MM.1S (cell line): ENCODE results near the gene RTF1.

ENCODE experiments used
- DNase-seq: peaks from one replicate; pipeline ENCODE4 v3.0.0-alpha.2; 2015
- H2AFZ ChIP-seq: fragments of 300-600 bp; sonication (generic); 2 replicates; pipeline ENCODE4 v1.6.0; 2016; ENCODE audit warnings: antibody characterized with exemption, low read length
- H3F3A ChIP-seq: fragments of 300-600 bp; sonication (generic); 2 replicates; pipeline ENCODE4 v1.6.1; 2016; ENCODE audit warnings: mild to moderate bottlenecking, antibody characterized with exemption, low read length, moderate library complexity, mixed read lengths; ENCODE audit not compliant: insufficient read depth
- H3K27ac ChIP-seq: fragments of 300-600 bp; sonication (generic); 2 replicates; pipeline ENCODE4 v1.5.1; 2016; ENCODE audit warnings: mild to moderate bottlenecking, low read length
- H3K27me3 ChIP-seq: fragments of 300-600 bp; sonication (generic); replicated peaks from 2 replicates; pipeline ENCODE4 v1.6.0; 2016; ENCODE audit warnings: low read length; ENCODE audit not compliant: insufficient read depth
- H3K36me3 ChIP-seq: fragments of 300-600 bp; sonication (generic); replicated peaks from 2 replicates; pipeline ENCODE4 v1.6.1; 2016; ENCODE audit warnings: mild to moderate bottlenecking, low read length, mixed read lengths; ENCODE audit not compliant: insufficient read depth
- H3K4me1 ChIP-seq: fragments of 300-600 bp; sonication (generic); 2 replicates; pipeline ENCODE4 v1.6.1; 2016; ENCODE audit warnings: low read length, mixed read lengths
- H3K4me2 ChIP-seq: fragments of 300-600 bp; sonication (generic); 2 replicates; pipeline ENCODE4 v1.6.0; 2016; ENCODE audit warnings: low read depth, low read length
- H3K4me3 ChIP-seq: fragments of 300-600 bp; sonication (generic); 2 replicates; pipeline ENCODE4 v1.5.1; 2016; ENCODE audit warnings: low read length, mixed read lengths
- H3K79me2 ChIP-seq: fragments of 300-600 bp; sonication (generic); 2 replicates; pipeline ENCODE4 v1.6.1; 2016; ENCODE audit warnings: mixed run types, low read length, mixed read lengths
- H3K9ac ChIP-seq: fragments of 300-600 bp; sonication (generic); 2 replicates; pipeline ENCODE4 v1.6.1; 2016; ENCODE audit warnings: low read length, mixed read lengths
- H3K9me2 ChIP-seq: fragments of 300-600 bp; sonication (generic); replicated peaks from 2 replicates; pipeline ENCODE4 v1.6.1; 2016; ENCODE audit warnings: mild to moderate bottlenecking, low read length, mixed read lengths; ENCODE audit not compliant: insufficient read depth
- H3K9me3 ChIP-seq: fragments of 300-600 bp; sonication (generic); replicated peaks from 2 replicates; pipeline ENCODE4 v1.6.1; 2016; ENCODE audit warnings: mild to moderate bottlenecking, low read length, mixed read lengths; ENCODE audit not compliant: insufficient read depth
- H4K20me1 ChIP-seq: fragments of 300-600 bp; sonication (generic); 2 replicates; pipeline ENCODE4 v1.6.1; 2016; ENCODE audit warnings: mild to moderate bottlenecking, low read length, moderate library complexity, mixed read lengths; ENCODE audit not compliant: insufficient read depth
- CTCF ChIP-seq: fragments of 300-600 bp; sonication (generic); IDR thresholded peaks from 2 replicates; pipeline ENCODE4 v1.5.1; 2016; ENCODE audit warnings: antibody characterized with exemption, low read length, mixed read lengths
- EZH2 ChIP-seq: fragments of 300-600 bp; sonication (generic); optimal IDR thresholded peaks from 2 replicates; pipeline ENCODE3; 2017; ENCODE audit warnings: low read depth, mild to moderate bottlenecking, antibody characterized with exemption, low read length, mixed read lengths
- EZH2phosphoT487 ChIP-seq: fragments of 300-600 bp; sonication (generic); IDR thresholded peaks from 2 replicates; pipeline ENCODE4 v1.6.1; 2018; ENCODE audit warnings: antibody characterized with exemption, low read length

RTF1 gene

GRCh38 chr15:41517895-41518449 is 101.1 kb downstream of the RTF1 start:
- Histone ChIP-seq H3K27me3 (no peaks in the 10 kb centered on the region; the same call in 1 of the 2 replicates), H3K4me2 (no peak overlapping the region), H3K9me2 (no peaks in the 10 kb centered on the region), H3F3A (no peaks in the 10 kb centered on the region), H3K36me3 (no peaks in the 10 kb centered on the region), H2AFZ (no peak overlapping the region), H3K4me3 (no peak overlapping the region), H3K79me2 (no peaks in the 10 kb centered on the region), H3K4me1 (no peaks in the 10 kb centered on the region), H3K9me3 (no peaks in the 10 kb centered on the region), H3K27ac (no peak overlapping the region), H3K9ac (no peak overlapping the region), H4K20me1 (no peaks in the 10 kb centered on the region)
- DNase-seq, result no peak
- no peak for TF ChIP-seq EZH2
- TF ChIP-seq EZH2phosphoT487, result no peak
- TF ChIP-seq CTCF, result no peak

DNA sequence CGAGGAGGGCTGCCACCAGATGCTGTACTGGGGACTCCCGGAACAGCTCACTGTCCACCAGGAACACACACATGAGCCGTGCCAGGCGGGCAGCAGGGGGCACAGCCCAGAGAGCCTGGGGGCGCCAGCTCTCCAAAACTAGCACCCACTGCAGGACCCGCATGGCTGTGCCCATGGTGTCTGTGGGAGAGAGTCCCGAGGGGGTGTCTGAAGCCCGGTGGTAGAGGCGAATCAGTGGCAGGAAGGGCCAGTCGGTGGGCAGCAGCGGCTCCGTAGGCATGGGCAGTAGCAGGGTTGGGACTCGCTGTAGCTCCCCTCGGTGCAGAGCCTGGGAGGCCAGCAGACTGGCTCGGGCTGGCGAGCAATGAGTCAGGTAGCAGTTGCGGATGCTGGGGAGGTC is 103.7 kb downstream of the RTF1 start:
- H3K9ac ChIP-seq, result no peak overlapping the region
- no peaks in the 10 kb centered on the region for H3K36me3 ChIP-seq
- no peaks in the 10 kb centered on the region for H3K79me2 ChIP-seq
- no peaks in the 10 kb centered on the region for H3K9me2 ChIP-seq
- H3K27me3 ChIP-seq, result no peaks in the 10 kb centered on the region
- no peaks in the 10 kb centered on the region for H3F3A ChIP-seq
- no peak overlapping the region for H3K27ac ChIP-seq
- TF ChIP-seq CTCF (no peak), EZH2 (no peak), EZH2phosphoT487 (no peak)
- no peak for DNase-seq
- H2AFZ ChIP-seq, result no peak overlapping the region
- H3K4me1 ChIP-seq, result no peaks in the 10 kb centered on the region
- no peak overlapping the region for H3K4me3 ChIP-seq
- no peak overlapping the region for H3K4me2 ChIP-seq
- no peaks in the 10 kb centered on the region for H3K9me3 ChIP-seq
- H4K20me1 ChIP-seq, result no peaks in the 10 kb centered on the region

DNA sequence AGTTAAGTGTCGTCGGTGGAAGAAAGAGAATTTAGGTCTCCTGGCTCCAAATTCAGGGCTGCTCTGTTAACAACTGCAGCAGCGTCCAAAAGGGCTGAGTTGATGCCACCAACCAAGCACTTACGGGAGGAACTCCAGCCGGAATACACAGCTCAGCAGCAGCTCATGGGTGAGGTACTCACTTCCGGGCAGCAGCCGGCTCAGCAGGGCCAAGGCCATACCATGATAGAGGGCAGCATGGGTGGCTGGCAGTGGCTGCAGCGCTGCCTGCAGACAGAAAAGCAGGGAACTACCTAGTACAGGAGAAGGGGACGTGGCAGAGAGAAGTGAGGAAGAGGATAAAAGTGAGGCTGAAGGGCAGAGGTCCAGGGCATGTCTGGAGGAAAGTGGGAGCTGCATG is 104.7 kb downstream of the RTF1 start:
- Histone ChIP-seq H3K36me3 (no peaks in the 10 kb centered on the region), H4K20me1 (no peaks in the 10 kb centered on the region), H3K9ac (no peak overlapping the region), H3K9me3 (no peaks in the 10 kb centered on the region), H3K4me1 (no peaks in the 10 kb centered on the region), H3K27ac (no peak overlapping the region), H3K79me2 (no peaks in the 10 kb centered on the region), H2AFZ (no peak overlapping the region), H3K4me3 (no peak overlapping the region), H3F3A (no peaks in the 10 kb centered on the region), H3K27me3 (no peaks in the 10 kb centered on the region), H3K9me2 (no peaks in the 10 kb centered on the region), H3K4me2 (no peak overlapping the region)
- no peak for DNase-seq
- TF ChIP-seq EZH2phosphoT487 (no peak), CTCF (no peak), EZH2 (no peak)
